HEK293T (cell line): ENCODE data around the gene MED9.

Experiments
- ARNT ChIP-seq: fragments of 450-650 bp; IDR thresholded peaks from 2 replicates; pipeline ENCODE4 v1.6.1; 2017; ENCODE audit warnings: mild to moderate bottlenecking
- BHLHE40 ChIP-seq: fragments of 450-650 bp; IDR thresholded peaks from 2 replicates; pipeline ENCODE4 v1.6.1; 2016; ENCODE audit warnings: mild to moderate bottlenecking, moderate library complexity, borderline replicate concordance
- CTBP1 ChIP-seq: fragments of 450-650 bp; IDR thresholded peaks from 2 replicates; pipeline ENCODE4 v1.6.1; 2016; ENCODE audit warnings: borderline replicate concordance
- ELF4 ChIP-seq: fragments of 450-650 bp; IDR thresholded peaks from 2 replicates; pipeline ENCODE4 v1.6.1; 2017; ENCODE audit warnings: antibody characterized with exemption
- FOXK2 ChIP-seq: fragments of 450-650 bp; IDR thresholded peaks from 2 replicates; pipeline ENCODE4 v1.6.1; 2016; ENCODE audit warnings: mild to moderate bottlenecking
- FOXM1 ChIP-seq: fragments of 450-650 bp; IDR thresholded peaks from 2 replicates; pipeline ENCODE4 v1.6.1; 2017; ENCODE audit warnings: mild to moderate bottlenecking, borderline replicate concordance
- HDGF ChIP-seq: fragments of 450-650 bp; IDR thresholded peaks from 2 replicates; pipeline ENCODE4 v1.6.1; 2017; ENCODE audit warnings: antibody characterized with exemption, borderline replicate concordance
- L3MBTL2 ChIP-seq: fragments of 450-650 bp; conservative IDR thresholded peaks from 2 replicates; pipeline ENCODE4 v1.6.1; 2016; ENCODE audit warnings: mild to moderate bottlenecking
- LEF1 ChIP-seq: fragments of 450-650 bp; IDR thresholded peaks from 2 replicates; pipeline ENCODE4 v1.6.1; 2017; ENCODE audit warnings: mild to moderate bottlenecking, borderline replicate concordance
- PKNOX1 ChIP-seq: fragments of 450-650 bp; IDR thresholded peaks from 2 replicates; pipeline ENCODE4 v1.6.1; 2016
- SP1 ChIP-seq: fragments of 450-650 bp; IDR thresholded peaks from 2 replicates; pipeline ENCODE4 v1.6.1; 2017
- SUZ12 ChIP-seq: fragments of 450-650 bp; IDR thresholded peaks from 2 replicates; pipeline ENCODE4 v1.6.1; 2016; ENCODE audit warnings: mild to moderate bottlenecking
- TARDBP ChIP-seq: fragments of 450-650 bp; IDR thresholded peaks from 2 replicates; pipeline ENCODE4 v1.6.1; 2016
- ZNF384 ChIP-seq: fragments of 450-650 bp; IDR thresholded peaks from 2 replicates; pipeline ENCODE4 v1.6.1; 2016

- TF ChIP-seq ARNT (no peak), FOXM1 (no peak), FOXK2 (no peak), BHLHE40 (no peak), L3MBTL2 (no peak), ZNF384 (no peak), ELF4 (no peak), SP1 (no peak), SUZ12 (no peak), TARDBP (no peak), CTBP1 (no peak), PKNOX1 (no peak), HDGF (no peak), LEF1 (no peak)
Observed at GRCh38 chr17:17519886-17520285, 43.1 kb downstream of the MED9 start.
